Measurements from ENCODE around the gene OSBPL8. TPM values are rescaled to one million over a fixed set of nuclear protein-coding genes. Genes with fewer than 3 reads are reported as not detected.
A peak's percentile ranks its signal among the peaks of the same experiment; 100 is the strongest.
"Not testable (repeated sequence)": the region's sequence is repeated elsewhere in the genome, so short reads cannot be mapped to it uniquely, and the experiment has no call there.

OSBPL8 gene
- total RNA-seq, 1 experiment from 2014 or later: 81.7 TPM

GRCh38 chr12:76478045-76478444 lies 81.5 kb downstream of the OSBPL8 start:
- H3K27me3 Mint-ChIP-seq (ENCODE audit: low read depth): no peaks in the 10 kb centered on the region
- H3K4me3 Mint-ChIP-seq: no peak overlapping the region
- no peak overlapping the region for H3K27ac Mint-ChIP-seq
- H3K4me1 Mint-ChIP-seq: peaks cover 5% of the 10 kb centered on the region
- CTCF ChIA-PET: no interaction called here
- peaks cover 4% of the 10 kb centered on the region for H3K9me3 Mint-ChIP-seq
- DNase-seq (ENCODE audit: low spot score) (no peak), ATAC-seq (no peak)
- H3K36me3 Mint-ChIP-seq: no peaks in the 10 kb centered on the region
- TF ChIP-seq NR1H2 (CRISPR knock-in tag; IDR thresholded peaks at IDR 0.05) (no peak), ZNF416 (CRISPR knock-in tag; IDR thresholded peaks at IDR 0.05) (no peak), ZNF281 (CRISPR knock-in tag; IDR thresholded peaks at IDR 0.05) (no peak), NFE2L1 (CRISPR knock-in tag; IDR thresholded peaks at IDR 0.05) (no peak)
- POLR2A ChIA-PET: no interaction called here

- H3K4me3 Mint-ChIP-seq; H3K27me3 Mint-ChIP-seq (ENCODE audit: low read depth); H3K27ac Mint-ChIP-seq; POLR2A ChIA-PET; CTCF ChIA-PET; H3K9me3 Mint-ChIP-seq; H3K4me1 Mint-ChIP-seq; H3K36me3 Mint-ChIP-seq; ATAC-seq: not testable (repeated sequence)
- peak; percentile 60 for DNase-seq (ENCODE audit: low spot score)
Measured at GRCh38 chr12:76472862-76473261, 86.7 kb downstream of the OSBPL8 start.

GRCh38 chr12:76471579-76471978 lies 88.0 kb downstream of the OSBPL8 start:
- Mint-ChIP-seq H3K27me3 (ENCODE audit: low read depth) (no peaks in the 10 kb centered on the region), H3K9me3 (peaks cover 4% of the 10 kb centered on the region), H3K4me3 (no peak overlapping the region), H3K36me3 (no peaks in the 10 kb centered on the region), H3K4me1 (peaks cover 12% of the 10 kb centered on the region), H3K27ac (no peak overlapping the region)
- DNase-seq (ENCODE audit: low spot score) (no peak), ATAC-seq (no peak)
- CTCF ChIA-PET: no interaction called here
- TF ChIP-seq MLX (CRISPR knock-in tag; IDR thresholded peaks at IDR 0.05) (no peak), FOXK1 (CRISPR knock-in tag; IDR thresholded peaks at IDR 0.05) (no peak), ETV6 (CRISPR knock-in tag; IDR thresholded peaks at IDR 0.05) (no peak), NR3C1 (CRISPR knock-in tag; conservative IDR thresholded peaks at IDR 0.05; ENCODE audit: low read depth) (no peak), ZNF317 (CRISPR knock-in tag; IDR thresholded peaks at IDR 0.05; ENCODE audit: borderline replicate concordance, low read depth) (no peak), CTCF (IDR thresholded peaks at IDR 0.05) (no peak), SMAD4 (CRISPR knock-in tag; IDR thresholded peaks at IDR 0.05) (no peak), TEAD4 (CRISPR knock-in tag; IDR thresholded peaks at IDR 0.05) (no peak), NFYB (CRISPR knock-in tag; conservative IDR thresholded peaks at IDR 0.05; ENCODE audit: low read depth) (no peak), ZBTB21 (CRISPR knock-in tag; IDR thresholded peaks at IDR 0.05; ENCODE audit: borderline replicate concordance) (no peak)
- POLR2A ChIA-PET: no interaction called here

GRCh38 chr12:76470028-76470939 lies 89.3 kb downstream of the OSBPL8 start:
- no peak overlapping the region for H3K27ac Mint-ChIP-seq
- ATAC-seq (no peak), DNase-seq (ENCODE audit: low spot score) (no peak)
- H3K4me1 Mint-ChIP-seq: peaks cover 7% of the 10 kb centered on the region
- H3K27me3 Mint-ChIP-seq (ENCODE audit: low read depth): no peaks in the 10 kb centered on the region
- H3K9me3 Mint-ChIP-seq: peaks cover 4% of the 10 kb centered on the region
- ChIA-PET POLR2A (no interaction called here), CTCF (interaction anchor here (0.6 to 1.8 kb wide), 2 partner anchors 15 to 27 kb away, joined by 3 to 7 read pairs; no protein-coding TSS in a partner anchor)
- no peaks in the 10 kb centered on the region for H3K36me3 Mint-ChIP-seq
- no peak overlapping the region for H3K4me3 Mint-ChIP-seq
- TF ChIP-seq ZSCAN18 (CRISPR knock-in tag; IDR thresholded peaks at IDR 0.05) (no peak), JAZF1 (CRISPR knock-in tag; IDR thresholded peaks at IDR 0.05) (no peak), CDX4 (CRISPR knock-in tag; IDR thresholded peaks at IDR 0.05; ENCODE audit: borderline replicate concordance) (no peak), ESRRA (CRISPR knock-in tag; IDR thresholded peaks at IDR 0.05; ENCODE audit: borderline replicate concordance) (no peak), CBFB (CRISPR knock-in tag; IDR thresholded peaks at IDR 0.05; ENCODE audit: low read depth) (no peak)

Data from WTC11 (cell line).